Fibroblast of peridontal ligament (primary cell): ENCODE results near the gene TNFRSF12A.

Experiments
- DNase-seq: peaks from one replicate; pipeline ENCODE4 v3.0.0-alpha.2; 2010; ENCODE audit errors: extremely low read depth

The TNFRSF12A gene

GRCh38 chr16:2985893-2986355, 34.2 kb upstream of the TNFRSF12A start:
- DNase-seq: no peak

- DNase-seq: no peak
Observed at GRCh38 chr16:2986623-2987188, 33.5 kb upstream of the TNFRSF12A start.

- DNase-seq: no peak
Observed at GRCh38 chr16:2987286-2987685, 32.9 kb upstream of the TNFRSF12A start.

GRCh38 chr16:2987833-2988232, 32.3 kb upstream of the TNFRSF12A start:
- DNase-seq: no peak

GRCh38 chr16:2988590-2989099, 31.5 kb upstream of the TNFRSF12A start:
- no peak for DNase-seq

GRCh38 chr16:2990891-2991290, 29.3 kb upstream of the TNFRSF12A start:
- DNase-seq: no peak

- DNase-seq: no peak
Observed at GRCh38 chr16:2991566-2992261, 28.5 kb upstream of the TNFRSF12A start.

GRCh38 chr16:2992383-2993081, 27.6 kb upstream of the TNFRSF12A start:
- no peak for DNase-seq

GRCh38 chr16:2996298-2996697, 23.9 kb upstream of the TNFRSF12A start:
- DNase-seq: no peak

- DNase-seq: no peak
Observed at GRCh38 chr16:2999929-3000328, 20.2 kb upstream of the TNFRSF12A start.

- no peak for DNase-seq
Observed at GRCh38 chr16:3000540-3000939, 19.6 kb upstream of the TNFRSF12A start.

- no peak for DNase-seq
Observed at GRCh38 chr16:3001316-3001715, 18.9 kb upstream of the TNFRSF12A start.

GRCh38 chr16:3003582-3004270, 16.4 kb upstream of the TNFRSF12A start:
- DNase-seq: peak; percentile 95

- no peak for DNase-seq
Observed at GRCh38 chr16:3004319-3004718, 15.8 kb upstream of the TNFRSF12A start.

- no peak for DNase-seq
Observed at GRCh38 chr16:3004781-3005284, 15.3 kb upstream of the TNFRSF12A start.

GRCh38 chr16:3007059-3007956, 12.9 kb upstream of the TNFRSF12A start:
- no peak for DNase-seq

GRCh38 chr16:3007957-3008689, 12.0 kb upstream of the TNFRSF12A start:
- DNase-seq: no peak

GRCh38 chr16:3008690-3009037, 11.5 kb upstream of the TNFRSF12A start:
- DNase-seq: no peak

- no peak for DNase-seq
Observed at GRCh38 chr16:3009568-3010390, 10.4 kb upstream of the TNFRSF12A start.
